ENCODE measurements around the gene EMC7. TPM values are rescaled to one million over a fixed set of nuclear protein-coding genes. Genes with fewer than 3 reads are reported as not detected.

The EMC7 gene
- total and polyA plus RNA-seq, 2 of the 13 experiments (the other 11 are each of a cell fraction or from before 2014, with no cell fraction given) = 46.8 to 113 TPM

DNA sequence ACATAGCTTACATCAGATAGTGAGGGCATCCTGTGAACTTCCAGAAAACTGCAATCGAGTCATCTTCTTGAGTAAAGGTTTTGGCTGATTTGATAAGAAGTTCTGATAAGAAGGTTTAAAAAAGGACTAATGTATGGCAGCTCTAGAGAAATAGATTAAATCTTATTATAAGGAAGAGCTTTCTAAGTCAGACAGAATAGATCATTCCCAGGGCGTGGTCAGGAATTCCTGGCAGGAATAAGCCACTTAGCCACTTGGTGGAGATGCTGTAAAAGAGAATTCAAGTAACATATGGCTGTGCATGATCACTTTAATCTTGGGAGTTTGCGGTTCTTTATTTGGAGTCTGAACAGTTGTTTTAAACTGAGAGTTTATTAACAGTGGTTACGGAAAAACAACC is 17.6 kb upstream of the EMC7 start:
- FAIRE-seq = no peak
- Histone ChIP-seq H3K9ac (ENCODE audit: insufficient read depth, low read depth, low read length) (no peak overlapping the region), H3K4me3 (replicated peaks in 1 of 3; ENCODE audit: insufficient read depth in 1 of 3, low read depth in 2 of 3, low read length in 3 of 3) (no peak overlapping the region), H4K20me1 (ENCODE audit: insufficient read depth, low read length) (no peaks in the 10 kb centered on the region), H3K27me3 (ENCODE audit: control insufficient read depth in 1 of 2, insufficient read depth in 2 of 2, low read length in 2 of 2) (no peaks in the 10 kb centered on the region), H3K9me3 (ENCODE audit: low read length) (no peaks in the 10 kb centered on the region), H3K4me2 (ENCODE audit: low read depth, low read length) (no peak overlapping the region), H3K36me3 (replicated peaks in 1 of 2; ENCODE audit: control insufficient read depth in 1 of 2, insufficient read depth in 2 of 2, low read length in 2 of 2) (no peaks in the 10 kb centered on the region), H3K27ac (ENCODE audit: extremely low read length, insufficient read depth, low read length) (no peak overlapping the region), H3K79me2 (ENCODE audit: insufficient read depth, low read length) (no peaks in the 10 kb centered on the region), H2AFZ (ENCODE audit: low read length) (no peak overlapping the region), H3K4me1 (ENCODE audit: insufficient read depth, low read length) (no peaks in the 10 kb centered on the region)
- POLR2A ChIA-PET = no interaction called here
- 38% methylated on average over 4 of the region's 4 CpGs for WGBS (ENCODE audit: low lambda C conversion rate)
- in situ Hi-C loops (cut with HindIII; ENCODE audit: extremely low pct_ligation_motif_present, low pct_unique_long_range_greater_than_20kb) (no loop called here), intact Hi-C loops (cut with micrococcal nuclease; ENCODE audit: unreplicated experiment) (loop anchor here (5.0 kb wide), 1 partner anchor 62 kb away; no protein-coding TSS in a partner anchor)
- no peak for ATAC-seq
- TF ChIP-seq STAG1 (CRISPR knock-in tag; IDR thresholded peaks at IDR 0.05) (0 out of 2 replicates have a peak, but pooled peaks have one; percentile 8), ZNF362 (CRISPR knock-in tag; IDR thresholded peaks at IDR 0.05; ENCODE audit: borderline replicate concordance) (no peak)
- no peak for DNase-seq (ENCODE audit: low spot score)
- CTCF ChIA-PET (ENCODE audit: low intra/inter-chr PET ratio, low total read pairs) = no interaction called here
- no TSS peak for BruUV-seq (replicated peaks)

DNA sequence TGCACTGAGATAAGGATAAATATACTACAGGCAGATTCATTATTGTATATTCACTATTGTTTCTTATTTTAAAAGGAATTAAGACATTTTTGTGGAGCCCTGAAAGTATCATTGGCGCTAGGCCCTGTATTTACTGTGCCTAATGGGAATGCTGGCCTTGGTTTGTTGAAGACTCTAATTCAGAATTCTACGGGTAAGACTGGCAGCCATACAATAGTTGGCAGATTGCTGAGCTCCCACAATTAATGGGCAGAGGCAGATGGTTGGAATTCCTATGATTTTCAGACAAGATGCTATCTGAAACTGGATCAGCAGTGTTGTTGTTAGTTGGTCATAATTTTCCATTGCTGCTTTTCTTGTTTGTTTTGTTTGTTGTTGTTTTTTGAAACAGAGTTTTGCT is 15.0 kb upstream of the EMC7 start:
- no peak overlapping the region for H3K27ac ChIP-seq (ENCODE audit: extremely low read length, insufficient read depth, low read length)
- no peak for FAIRE-seq
- no peaks in the 10 kb centered on the region for H3K4me1 ChIP-seq (ENCODE audit: insufficient read depth, low read length)
- H3K9ac ChIP-seq (ENCODE audit: insufficient read depth, low read depth, low read length) = no peak overlapping the region
- WGBS (ENCODE audit: low lambda C conversion rate) = 20% methylated on average over 2 of the region's 2 CpGs
- no peaks in the 10 kb centered on the region for H3K27me3 ChIP-seq (ENCODE audit: control insufficient read depth in 1 of 2, insufficient read depth in 2 of 2, low read length in 2 of 2)
- no TSS peak for BruUV-seq (replicated peaks)
- H3K79me2 ChIP-seq (ENCODE audit: insufficient read depth, low read length) = no peaks in the 10 kb centered on the region
- intact Hi-C loops (cut with micrococcal nuclease; ENCODE audit: unreplicated experiment) = loop anchor here (5.0 kb wide), 1 partner anchor 59 kb away; no protein-coding TSS in a partner anchor
- H2AFZ ChIP-seq (ENCODE audit: low read length) = no peak overlapping the region
- POLR2A ChIA-PET = no interaction called here
- H4K20me1 ChIP-seq (ENCODE audit: insufficient read depth, low read length) = no peaks in the 10 kb centered on the region
- no peaks in the 10 kb centered on the region for H3K36me3 ChIP-seq (replicated peaks in 1 of 2; ENCODE audit: control insufficient read depth in 1 of 2, insufficient read depth in 2 of 2, low read length in 2 of 2)
- no peak overlapping the region for H3K4me2 ChIP-seq (ENCODE audit: low read depth, low read length)
- ATAC-seq = no peak
- no peaks in the 10 kb centered on the region for H3K9me3 ChIP-seq (ENCODE audit: low read length)
- CTCF ChIA-PET (ENCODE audit: low intra/inter-chr PET ratio, low total read pairs) = no interaction called here
- in situ Hi-C loops (cut with HindIII; ENCODE audit: extremely low pct_ligation_motif_present, low pct_unique_long_range_greater_than_20kb) = no loop called here
- DNase-seq (ENCODE audit: low spot score) = no peak
- H3K4me3 ChIP-seq (replicated peaks in 1 of 3; ENCODE audit: insufficient read depth in 1 of 3, low read depth in 2 of 3, low read length in 3 of 3) = no peak overlapping the region
- TF ChIP-seq MIER3 (CRISPR knock-in tag; IDR thresholded peaks at IDR 0.05; ENCODE audit: borderline replicate concordance) (no peak), MTERF4 (CRISPR knock-in tag; IDR thresholded peaks at IDR 0.05) (no peak), MTA3 (CRISPR knock-in tag; IDR thresholded peaks at IDR 0.05) (no peak), SAP130 (CRISPR knock-in tag; IDR thresholded peaks at IDR 0.05; ENCODE audit: low read depth) (no peak), ZFP36 (IDR thresholded peaks at IDR 0.05; ENCODE audit: borderline replicate concordance, low read depth, low read length, partially characterized antibody) (no peak), ZNF468 (CRISPR knock-in tag; IDR thresholded peaks at IDR 0.05) (no peak), ZNF746 (CRISPR knock-in tag; IDR thresholded peaks at IDR 0.05) (no peak)
- TF ChIP-seq, protein P1, sequence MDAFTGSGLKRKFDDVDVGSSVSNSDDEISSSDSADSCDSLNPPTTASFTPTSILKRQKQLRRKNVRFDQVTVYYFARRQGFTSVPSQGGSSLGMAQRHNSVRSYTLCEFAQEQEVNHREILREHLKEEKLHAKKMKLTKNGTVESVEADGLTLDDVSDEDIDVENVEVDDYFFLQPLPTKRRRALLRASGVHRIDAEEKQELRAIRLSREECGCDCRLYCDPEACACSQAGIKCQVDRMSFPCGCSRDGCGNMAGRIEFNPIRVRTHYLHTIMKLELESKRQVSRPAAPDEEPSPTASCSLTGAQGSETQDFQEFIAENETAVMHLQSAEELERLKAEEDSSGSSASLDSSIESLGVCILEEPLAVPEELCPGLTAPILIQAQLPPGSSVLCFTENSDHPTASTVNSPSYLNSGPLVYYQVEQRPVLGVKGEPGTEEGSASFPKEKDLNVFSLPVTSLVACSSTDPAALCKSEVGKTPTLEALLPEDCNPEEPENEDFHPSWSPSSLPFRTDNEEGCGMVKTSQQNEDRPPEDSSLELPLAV (CRISPR knock-in tag; conservative IDR thresholded peaks at IDR 0.05; ENCODE audit: low read depth) = no peak
- TF ChIP-seq, protein P2, sequence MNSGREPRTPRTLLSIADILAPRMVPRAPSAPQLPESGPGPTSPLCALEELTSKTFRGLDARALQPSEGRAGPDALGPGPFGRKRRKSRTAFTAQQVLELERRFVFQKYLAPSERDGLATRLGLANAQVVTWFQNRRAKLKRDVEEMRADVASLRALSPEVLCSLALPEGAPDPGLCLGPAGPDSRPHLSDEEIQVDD (CRISPR knock-in tag; IDR thresholded peaks at IDR 0.05; ENCODE audit: borderline replicate concordance) = no peak
- TF ChIP-seq, protein P3, sequence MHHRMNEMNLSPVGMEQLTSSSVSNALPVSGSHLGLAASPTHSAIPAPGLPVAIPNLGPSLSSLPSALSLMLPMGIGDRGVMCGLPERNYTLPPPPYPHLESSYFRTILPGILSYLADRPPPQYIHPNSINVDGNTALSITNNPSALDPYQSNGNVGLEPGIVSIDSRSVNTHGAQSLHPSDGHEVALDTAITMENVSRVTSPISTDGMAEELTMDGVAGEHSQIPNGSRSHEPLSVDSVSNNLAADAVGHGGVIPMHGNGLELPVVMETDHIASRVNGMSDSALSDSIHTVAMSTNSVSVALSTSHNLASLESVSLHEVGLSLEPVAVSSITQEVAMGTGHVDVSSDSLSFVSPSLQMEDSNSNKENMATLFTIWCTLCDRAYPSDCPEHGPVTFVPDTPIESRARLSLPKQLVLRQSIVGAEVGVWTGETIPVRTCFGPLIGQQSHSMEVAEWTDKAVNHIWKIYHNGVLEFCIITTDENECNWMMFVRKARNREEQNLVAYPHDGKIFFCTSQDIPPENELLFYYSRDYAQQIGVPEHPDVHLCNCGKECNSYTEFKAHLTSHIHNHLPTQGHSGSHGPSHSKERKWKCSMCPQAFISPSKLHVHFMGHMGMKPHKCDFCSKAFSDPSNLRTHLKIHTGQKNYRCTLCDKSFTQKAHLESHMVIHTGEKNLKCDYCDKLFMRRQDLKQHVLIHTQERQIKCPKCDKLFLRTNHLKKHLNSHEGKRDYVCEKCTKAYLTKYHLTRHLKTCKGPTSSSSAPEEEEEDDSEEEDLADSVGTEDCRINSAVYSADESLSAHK (CRISPR knock-in tag; IDR thresholded peaks at IDR 0.05; ENCODE audit: borderline replicate concordance) = no peak

All from HepG2 (cell line).